ENCODE results near the gene KCNG4. TPM values are rescaled to one million over a fixed set of nuclear protein-coding genes. Genes with fewer than 3 reads are reported as not detected.

The KCNG4 gene
- total and polyA plus RNA-seq, 8 donors = 0.03 to 0.06 (median 0.04) TPM; not detected in 3

GRCh38 chr16:84259691-84260090, 19.9 kb upstream of the KCNG4 start:
- H3K4me1 ChIP-seq = no peaks in the 10 kb centered on the region
- DNase-seq (no peak), ATAC-seq (no peak)
- H3K36me3 ChIP-seq = no peaks in the 10 kb centered on the region
- H3K27ac ChIP-seq = no peak overlapping the region
- H3K4me3 ChIP-seq = no peak overlapping the region
- intact Hi-C loops (cut with DNase I) = no loop called here
- H3K27me3 ChIP-seq = peaks cover 0 to 6% of the 10 kb centered on the region in 2 donors
- peaks cover 0 to 6% of the 10 kb centered on the region in 2 donors for H3K9me3 ChIP-seq
- no peak for TF ChIP-seq CTCF (IDR thresholded peaks at IDR 0.05)

- Histone ChIP-seq H3K27me3 (peaks cover 0 to 6% of the 10 kb centered on the region in 2 donors), H3K4me3 (no peak overlapping the region), H3K36me3 (no peaks in the 10 kb centered on the region), H3K9me3 (peaks cover 0 to 9% of the 10 kb centered on the region in 2 donors), H3K4me1 (no peaks in the 10 kb centered on the region), H3K27ac (no peak overlapping the region)
- DNase-seq = no peak
- ATAC-seq = no peak
- TF ChIP-seq CTCF (IDR thresholded peaks at IDR 0.05) = no peak
- intact Hi-C loops (cut with DNase I) = no loop called here
Measured at GRCh38 chr16:84258266-84258665, 18.5 kb upstream of the KCNG4 start.

- Histone ChIP-seq H3K4me1 (no peaks in the 10 kb centered on the region), H3K36me3 (no peaks in the 10 kb centered on the region), H3K4me3 (no peak overlapping the region), H3K27me3 (peaks cover 0 to 6% of the 10 kb centered on the region in 2 donors), H3K27ac (no peak overlapping the region), H3K9me3 (peaks cover 0 to 9% of the 10 kb centered on the region in 2 donors)
- TF ChIP-seq CTCF (IDR thresholded peaks at IDR 0.05) = no peak
- ATAC-seq (no peak), DNase-seq (no peak)
- intact Hi-C loops (cut with DNase I) = no loop called here
Measured at GRCh38 chr16:84255050-84255810, 15.4 kb upstream of the KCNG4 start.

- Histone ChIP-seq H3K27ac (no peak overlapping the region), H3K36me3 (no peaks in the 10 kb centered on the region), H3K27me3 (peaks cover 0 to 6% of the 10 kb centered on the region in 2 donors), H3K4me3 (no peak overlapping the region), H3K4me1 (no peaks in the 10 kb centered on the region), H3K9me3 (peaks cover 0 to 9% of the 10 kb centered on the region in 2 donors)
- no peak for TF ChIP-seq CTCF (IDR thresholded peaks at IDR 0.05)
- DNase-seq (no peak), ATAC-seq (no peak)
- intact Hi-C loops (cut with DNase I) = no loop called here
Measured at GRCh38 chr16:84254062-84254461, 14.2 kb upstream of the KCNG4 start.

- no peak for DNase-seq
- intact Hi-C loops (cut with DNase I) = no loop called here
- TF ChIP-seq CTCF (IDR thresholded peaks at IDR 0.05) = no peak
- Histone ChIP-seq H3K36me3 (no peaks in the 10 kb centered on the region), H3K27ac (no peak overlapping the region), H3K4me3 (no peak overlapping the region), H3K9me3 (peaks cover 0 to 9% of the 10 kb centered on the region in 2 donors), H3K4me1 (no peaks in the 10 kb centered on the region), H3K27me3 (peaks cover 0 to 6% of the 10 kb centered on the region in 2 donors)
- no peak for ATAC-seq
Measured at GRCh38 chr16:84253173-84253572, 13.4 kb upstream of the KCNG4 start.
